ENCODE data around the gene CLEC1A.

GRCh38 chr12:10131111-10131690, 32.4 kb upstream of the CLEC1A start:
- TF ChIP-seq TCF7L2 (IDR thresholded peaks at IDR 0.05; ENCODE audit: low read depth, low read length) (no peak), CTCF (IDR thresholded peaks at IDR 0.05) (no peak), POLR2AphosphoS5 (IDR thresholded peaks at IDR 0.05; ENCODE audit: low read depth, low read length) (no peak), SIN3A (IDR thresholded peaks at IDR 0.05; ENCODE audit: borderline replicate concordance, insufficient read depth, low read depth, low read length) (no peak)
